ENCODE data around the gene PEDS1.

Gene PEDS1

GRCh38 chr20:50130995-50131394 lies 22.5 kb downstream of the PEDS1 start:
- DNase-seq, result no peak

- no peak for DNase-seq
These were observed 23.2 kb downstream of the PEDS1 start for GRCh38 chr20:50130356-50130723.

GRCh38 chr20:50129662-50130355 lies 23.7 kb downstream of the PEDS1 start:
- no peak for DNase-seq

- no peak for DNase-seq
These were observed 25.0 kb downstream of the PEDS1 start for GRCh38 chr20:50128520-50128905.

- DNase-seq, result no peak
These were observed 25.7 kb downstream of the PEDS1 start for GRCh38 chr20:50127587-50128519.

GRCh38 chr20:50126662-50127061 lies 26.9 kb downstream of the PEDS1 start:
- no peak for DNase-seq

- DNase-seq, result no peak
These were observed 28.2 kb downstream of the PEDS1 start for GRCh38 chr20:50125279-50125678.

GRCh38 chr20:50124496-50124895 lies 29.0 kb downstream of the PEDS1 start:
- no peak for DNase-seq

- DNase-seq, result no peak
These were observed 30.1 kb downstream of the PEDS1 start for GRCh38 chr20:50123418-50123817.

- DNase-seq, result no peak
These were observed 30.8 kb downstream of the PEDS1 start for GRCh38 chr20:50122763-50123162.

GRCh38 chr20:50121858-50122271 lies 31.7 kb downstream of the PEDS1 start:
- DNase-seq, result no peak

- peak; percentile 69 to 75 for DNase-seq
These were observed 32.4 kb downstream of the PEDS1 start for GRCh38 chr20:50120935-50121693.

GRCh38 chr20:50118203-50118602 lies 35.3 kb downstream of the PEDS1 start:
- no peak for DNase-seq

- DNase-seq, result no peak
These were observed 37.0 kb downstream of the PEDS1 start for GRCh38 chr20:50116368-50116999.

- peak; percentile 92 for DNase-seq
These were observed 37.7 kb downstream of the PEDS1 start for GRCh38 chr20:50115591-50116367.

GRCh38 chr20:50115041-50115512 lies 38.4 kb downstream of the PEDS1 start:
- no peak for DNase-seq

GRCh38 chr20:50113420-50114224 lies 39.9 kb downstream of the PEDS1 start:
- no peak for DNase-seq

- DNase-seq, result peak; percentile 89 to 90
These were observed 40.8 kb downstream of the PEDS1 start, which contains the start of gene UBE2V1 for GRCh38 chr20:50112512-50113419. TSS of gene UBE2V1 (minus strand) at chr20:50113150. CDS start at chr20:50113128, 22 bp downstream.

GRCh38 chr20:50111829-50112495 lies 41.6 kb downstream of the PEDS1 start:
- no peak for DNase-seq

Data from CD4-positive, alpha-beta T cell treated with Interleukin-4 for 1 hour (primary cell).